MM.1S (cell line): ENCODE measurements around the gene RAB3A.

Experiments
- EZH2phosphoT487 ChIP-seq: fragments of 300-600 bp; sonication (generic); IDR thresholded peaks from 2 replicates; pipeline ENCODE4 v1.6.1; 2018; ENCODE audit warnings: antibody characterized with exemption, low read length
- TF ChIP-seq, protein P1 (sequence below): fragments of 300-600 bp; sonication (generic); IDR thresholded peaks from 2 replicates; pipeline ENCODE4 v1.5.1; 2016; ENCODE audit warnings: antibody characterized with exemption, low read length, mixed read lengths

- TF ChIP-seq, protein P1, sequence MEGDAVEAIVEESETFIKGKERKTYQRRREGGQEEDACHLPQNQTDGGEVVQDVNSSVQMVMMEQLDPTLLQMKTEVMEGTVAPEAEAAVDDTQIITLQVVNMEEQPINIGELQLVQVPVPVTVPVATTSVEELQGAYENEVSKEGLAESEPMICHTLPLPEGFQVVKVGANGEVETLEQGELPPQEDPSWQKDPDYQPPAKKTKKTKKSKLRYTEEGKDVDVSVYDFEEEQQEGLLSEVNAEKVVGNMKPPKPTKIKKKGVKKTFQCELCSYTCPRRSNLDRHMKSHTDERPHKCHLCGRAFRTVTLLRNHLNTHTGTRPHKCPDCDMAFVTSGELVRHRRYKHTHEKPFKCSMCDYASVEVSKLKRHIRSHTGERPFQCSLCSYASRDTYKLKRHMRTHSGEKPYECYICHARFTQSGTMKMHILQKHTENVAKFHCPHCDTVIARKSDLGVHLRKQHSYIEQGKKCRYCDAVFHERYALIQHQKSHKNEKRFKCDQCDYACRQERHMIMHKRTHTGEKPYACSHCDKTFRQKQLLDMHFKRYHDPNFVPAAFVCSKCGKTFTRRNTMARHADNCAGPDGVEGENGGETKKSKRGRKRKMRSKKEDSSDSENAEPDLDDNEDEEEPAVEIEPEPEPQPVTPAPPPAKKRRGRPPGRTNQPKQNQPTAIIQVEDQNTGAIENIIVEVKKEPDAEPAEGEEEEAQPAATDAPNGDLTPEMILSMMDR, result peak; percentile 36
- TF ChIP-seq EZH2phosphoT487, result no peak
These were observed 949 bp downstream of the RAB3A start for GRCh38 chr19:18202778-18203407.
